CD14-positive monocyte (primary cell): ENCODE results near the gene ULK4. TPM values are rescaled to one million over a fixed set of nuclear protein-coding genes. Genes with fewer than 3 reads are reported as not detected.

Experiments used
- DNase-seq, 3 donors: peaks; one replicate each; pipeline ENCODE4 v3.0.0-alpha.2; 2011 to 2022
- H2AFZ ChIP-seq: 2 replicates; pipeline ENCODE4 v1.6.0; 2012; ENCODE audit warnings: mild to moderate bottlenecking, low read depth, low read length, inconsistent platforms; ENCODE audit not compliant: insufficient read depth, poor library complexity, severe bottlenecking
- H3K27ac ChIP-seq, 2 donors: 1 replicate in 1 of 2; 2 replicates in 1 of 2; pipeline ENCODE4 v1.5.1; 2012 to 2013; ENCODE audit warnings: low read length in 2 of 2, control low read depth in 1 of 2, inconsistent platforms in 1 of 2, low read depth in 1 of 2, mild to moderate bottlenecking in 1 of 2
- H3K27me3 ChIP-seq, 2 donors: one replicate each; pipeline versions ENCODE4 v1.6.0 to v1.6.1; 2011 to 2013; ENCODE audit warnings: low read length in 2 of 2; ENCODE audit not compliant: control insufficient read depth in 2 of 2, insufficient read depth in 2 of 2
- H3K36me3 ChIP-seq, 2 donors: replicated peaks in 1 of 2; 1 replicate in 1 of 2; 2 replicates in 1 of 2; pipeline versions ENCODE4 v1.5.1 to v1.6.1; 2012 to 2013; ENCODE audit warnings: low read length in 2 of 2, control low read depth in 1 of 2, inconsistent platforms in 1 of 2, mild to moderate bottlenecking in 1 of 2; ENCODE audit not compliant: insufficient read depth in 2 of 2, control insufficient read depth in 1 of 2
- H3K4me1 ChIP-seq, 2 donors: 1 replicate in 1 of 2; 2 replicates in 1 of 2; pipeline versions ENCODE4 v1.5.1 to v1.6.1; 2012 to 2013; ENCODE audit warnings: low read length in 2 of 2, control low read depth in 1 of 2, inconsistent platforms in 1 of 2, mild to moderate bottlenecking in 1 of 2, moderate library complexity in 1 of 2; ENCODE audit not compliant: insufficient read depth in 2 of 2, control insufficient read depth in 1 of 2
- H3K4me2 ChIP-seq: replicated peaks from 2 replicates; pipeline ENCODE3; 2012; ENCODE audit warnings: low read length, moderate library complexity, mild to moderate bottlenecking; ENCODE audit not compliant: poor library complexity, severe bottlenecking; ENCODE audit errors: extremely low read depth
- H3K4me3 ChIP-seq, 3 experiments: fragments of 200-600 bp in 1 of 3; sonication (generic) in 1 of 3; replicated peaks in 1 of 3; 1 replicate in 2 of 3; 2 replicates in 1 of 3; pipeline ENCODE4 v1.5.1; 2011 to 2013; ENCODE audit warnings: low read length in 3 of 3, mild to moderate bottlenecking in 3 of 3, control low read depth in 2 of 3, low read depth in 2 of 3, inconsistent platforms in 1 of 3, moderate library complexity in 1 of 3
- H3K79me2 ChIP-seq: 2 replicates; pipeline ENCODE4 v1.6.0; 2012; ENCODE audit warnings: mild to moderate bottlenecking, control low read depth, inconsistent platforms, low read length, moderate library complexity; ENCODE audit not compliant: insufficient read depth
- H3K9ac ChIP-seq: 2 replicates; pipeline ENCODE4 v1.6.0; 2017; ENCODE audit warnings: low read length, mild to moderate bottlenecking; ENCODE audit not compliant: insufficient read depth, poor library complexity, severe bottlenecking
- H3K9me3 ChIP-seq, 2 donors: replicated peaks in 1 of 2; 1 replicate in 1 of 2; 2 replicates in 1 of 2; pipeline versions ENCODE4 v1.5.1 to v1.6.1; 2012 to 2013; ENCODE audit warnings: low read length in 2 of 2, control low read depth in 1 of 2; ENCODE audit not compliant: control insufficient read depth in 1 of 2, insufficient read depth in 1 of 2
- H4K20me1 ChIP-seq: 2 replicates; pipeline ENCODE4 v1.6.0; 2012; ENCODE audit warnings: mild to moderate bottlenecking, low read length, control low read depth, moderate library complexity; ENCODE audit not compliant: insufficient read depth
- H3K27ac Mint-ChIP-seq, 7 donors: one replicate each; pipeline ENCODE4 v1.8.0; 2020; ENCODE audit warnings: mild to moderate bottlenecking in 7 of 7, mixed read lengths in 7 of 7, moderate library complexity in 6 of 7, inconsistent platforms in 2 of 7
- H3K27me3 Mint-ChIP-seq, 3 donors: one replicate each; pipeline ENCODE4 v1.8.0; 2021 to 2022; ENCODE audit warnings: low read depth in 3 of 3, mild to moderate bottlenecking in 3 of 3, mixed read lengths in 3 of 3, moderate library complexity in 3 of 3, inconsistent platforms in 1 of 3
- H3K36me3 Mint-ChIP-seq, 2 donors: one replicate each; pipeline ENCODE4 v1.8.0; 2020; ENCODE audit warnings: mixed read lengths in 2 of 2, inconsistent platforms in 1 of 2, mild to moderate bottlenecking in 1 of 2
- H3K4me1 Mint-ChIP-seq: one replicate; pipeline ENCODE4 v1.8.0; 2020; ENCODE audit warnings: mild to moderate bottlenecking, mixed read lengths
- H3K4me3 Mint-ChIP-seq, 2 donors: one replicate each; pipeline ENCODE4 v1.8.0; 2020; ENCODE audit warnings: mild to moderate bottlenecking in 2 of 2, mixed read lengths in 2 of 2, moderate library complexity in 1 of 2
- H3K9me3 Mint-ChIP-seq, 7 donors: one replicate each; pipeline ENCODE4 v1.8.0; 2020 to 2022; ENCODE audit warnings: mixed read lengths in 7 of 7, mild to moderate bottlenecking in 6 of 7, moderate library complexity in 6 of 7, inconsistent platforms in 2 of 7
- WGBS: methylation state at CpG from one replicate; pipeline ENCODE4 v1.1.5; 2013; ENCODE audit warnings: missing lambda C conversion rate; ENCODE audit not compliant: insufficient coverage; 5-methylcytosine and 5-hydroxymethylcytosine counted together
- intact Hi-C, 2 donors: fragments of 100-400 bp; cut with micrococcal nuclease; formaldehyde crosslinking; loops; one replicate each; pipeline versions ENCODE4 v1.15.0 to v1.15.1; 2023
- polyA plus RNA-seq, 3 donors: library from polyadenylated mRNA; depleted of rRNA in 1 of 3; unstranded in 2 of 3; stranded (reverse) in 1 of 3; fragments of 300-500 nt in 2 of 3; fragments of >200 nt in 1 of 3; fragmentation: Illumina TruSeq in 2 of 3; gene quantifications; 1 replicate in 2 of 3; 2 replicates in 1 of 3; pipeline ENCODE4 v1.2.3, GENCODE V29; 2012 to 2021
- TF ChIP-seq, protein P1 (sequence below): fragments of 200-600 bp; IDR thresholded peaks from one replicate; pipeline ENCODE4 v1.8.0; 2022; ENCODE audit warnings: antibody characterized with exemption, mild to moderate bottlenecking

The ULK4 gene
- polyA plus RNA-seq, 3 donors, result 6.7 to 14.0 (median 11.8) TPM

DNA sequence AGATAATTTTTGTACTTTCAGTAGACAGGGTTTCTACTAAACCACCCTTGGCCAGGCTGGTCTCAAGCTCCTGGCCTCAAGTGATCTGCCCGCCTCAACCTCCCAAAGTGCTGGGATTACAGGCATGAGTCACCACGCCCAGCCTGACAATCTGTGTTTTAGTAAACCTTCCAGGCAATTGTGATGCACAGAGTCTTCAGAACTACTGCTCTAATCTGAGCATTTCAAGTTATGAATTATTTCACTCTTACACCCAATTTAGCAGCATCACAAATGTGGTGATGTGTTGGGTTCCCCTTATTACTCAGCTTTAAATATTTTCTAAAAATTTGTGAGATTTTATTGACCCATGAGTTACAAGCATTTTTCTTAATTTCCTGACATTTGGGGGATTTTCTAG is 94.4 kb downstream of the ULK4 start:
- no peaks in the 10 kb centered on the region for H3K27me3 ChIP-seq
- no peaks in the 10 kb centered on the region for H3K4me1 Mint-ChIP-seq
- H3K27ac ChIP-seq, result no peak overlapping the region
- no peak overlapping the region for H2AFZ ChIP-seq
- peaks cover 2 to 11% of the 10 kb centered on the region in 2 donors for H3K36me3 Mint-ChIP-seq
- peaks cover 0 to 12% of the 10 kb centered on the region in 2 donors for H3K9me3 ChIP-seq
- H3K4me2 ChIP-seq, result no peak overlapping the region
- H3K36me3 ChIP-seq, result no peaks in the 10 kb centered on the region
- TF ChIP-seq, protein P1, sequence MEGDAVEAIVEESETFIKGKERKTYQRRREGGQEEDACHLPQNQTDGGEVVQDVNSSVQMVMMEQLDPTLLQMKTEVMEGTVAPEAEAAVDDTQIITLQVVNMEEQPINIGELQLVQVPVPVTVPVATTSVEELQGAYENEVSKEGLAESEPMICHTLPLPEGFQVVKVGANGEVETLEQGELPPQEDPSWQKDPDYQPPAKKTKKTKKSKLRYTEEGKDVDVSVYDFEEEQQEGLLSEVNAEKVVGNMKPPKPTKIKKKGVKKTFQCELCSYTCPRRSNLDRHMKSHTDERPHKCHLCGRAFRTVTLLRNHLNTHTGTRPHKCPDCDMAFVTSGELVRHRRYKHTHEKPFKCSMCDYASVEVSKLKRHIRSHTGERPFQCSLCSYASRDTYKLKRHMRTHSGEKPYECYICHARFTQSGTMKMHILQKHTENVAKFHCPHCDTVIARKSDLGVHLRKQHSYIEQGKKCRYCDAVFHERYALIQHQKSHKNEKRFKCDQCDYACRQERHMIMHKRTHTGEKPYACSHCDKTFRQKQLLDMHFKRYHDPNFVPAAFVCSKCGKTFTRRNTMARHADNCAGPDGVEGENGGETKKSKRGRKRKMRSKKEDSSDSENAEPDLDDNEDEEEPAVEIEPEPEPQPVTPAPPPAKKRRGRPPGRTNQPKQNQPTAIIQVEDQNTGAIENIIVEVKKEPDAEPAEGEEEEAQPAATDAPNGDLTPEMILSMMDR, result no peak
- no peaks in the 10 kb centered on the region for H4K20me1 ChIP-seq
- H3K4me3 ChIP-seq, result no peak overlapping the region
- no peaks in the 10 kb centered on the region for H3K4me1 ChIP-seq
- H3K79me2 ChIP-seq, result no peaks in the 10 kb centered on the region
- H3K27me3 Mint-ChIP-seq, result peaks cover 0 to 2% (median 0%) of the 10 kb centered on the region in 3 donors
- intact Hi-C loops, result no loop called here
- 100% methylated on average over 2 of the region's 2 CpGs for WGBS
- peaks cover 10 to 25% (median 12%) of the 10 kb centered on the region in 7 donors for H3K9me3 Mint-ChIP-seq
- H3K27ac Mint-ChIP-seq, result no peak overlapping the region
- DNase-seq, result no peak
- no peak overlapping the region for H3K4me3 Mint-ChIP-seq
- H3K9ac ChIP-seq, result no peak overlapping the region

- intact Hi-C loops, result no loop called here
- no peak overlapping the region for H3K9ac ChIP-seq
Measured at GRCh38 chr3:41866298-41866697, 95.6 kb downstream of the ULK4 start.

More at GRCh38 chr3:41866298-41866697, 95.6 kb downstream of the ULK4 start:
- Mint-ChIP-seq H3K9me3 (peaks cover 9 to 31% (median 14%) of the 10 kb centered on the region in 7 donors), H3K27ac (no peak overlapping the region), H3K4me1 (no peaks in the 10 kb centered on the region), H3K27me3 (peaks cover 0 to 2% (median 0%) of the 10 kb centered on the region in 3 donors), H3K4me3 (no peak overlapping the region), H3K36me3 (peaks cover 0 to 4% of the 10 kb centered on the region in 2 donors)
- no peak overlapping the region for H3K27ac ChIP-seq
- H3K36me3 ChIP-seq, result no peaks in the 10 kb centered on the region
- DNase-seq, result no peak
- H3K79me2 ChIP-seq, result no peaks in the 10 kb centered on the region
- H4K20me1 ChIP-seq, result no peaks in the 10 kb centered on the region
- no peak overlapping the region for H3K4me3 ChIP-seq
- peaks cover 0 to 12% of the 10 kb centered on the region in 2 donors for H3K9me3 ChIP-seq
- TF ChIP-seq, protein P1, result no peak
- H3K4me1 ChIP-seq, result no peaks in the 10 kb centered on the region
- H3K27me3 ChIP-seq, result no peaks in the 10 kb centered on the region
- no peak overlapping the region for H2AFZ ChIP-seq
- H3K4me2 ChIP-seq, result no peak overlapping the region
- 100% methylated on average over 3 of the region's 6 CpGs for whole genome bisulfite sequencing
